Upper lobe of left lung (tissue), 6 donors: Measurements from ENCODE around the gene ETFA. TPM values are rescaled to one million over a fixed set of nuclear protein-coding genes. Genes with fewer than 3 reads are reported as not detected.

Source experiments
- ATAC-seq, 2 donors: fragments of 200-7000 bp; cut with Tn5 transposase; one replicate each; pipeline ENCODE4 v1.9.1; 2022; ENCODE audit warnings: mild to moderate bottlenecking in 2 of 2, moderate library complexity in 2 of 2; ENCODE audit not compliant: low FRiP score in 2 of 2
- DNase-seq, 2 donors: peaks; one replicate each; pipeline ENCODE4 v3.0.0-alpha.2; 2019 to 2020
- H3K27ac ChIP-seq, 4 donors: fragments of 200-600 bp; sonication (generic); one replicate each; pipeline ENCODE4 v1.5.1; 2016 to 2019
- H3K27me3 ChIP-seq, 4 donors: fragments of 200-600 bp; sonication (generic); one replicate each; pipeline ENCODE4 v1.5.1; 2017 to 2019
- H3K36me3 ChIP-seq, 4 donors: fragments of 200-600 bp; sonication (generic); one replicate each; pipeline ENCODE4 v1.5.1; 2016 to 2019
- H3K4me1 ChIP-seq, 4 donors: fragments of 200-600 bp; sonication (generic); one replicate each; pipeline ENCODE4 v1.5.1; 2018 to 2019
- H3K4me3 ChIP-seq, 4 donors: fragments of 200-600 bp; sonication (generic); one replicate each; pipeline ENCODE4 v1.5.1; 2017 to 2019; ENCODE audit warnings: mild to moderate bottlenecking in 2 of 4, moderate library complexity in 1 of 4
- H3K9me3 ChIP-seq, 4 donors: fragments of 200-600 bp; sonication (generic); one replicate each; pipeline ENCODE4 v1.5.1; 2018 to 2019
- EP300 ChIP-seq, 4 donors: sonication (generic); formaldehyde crosslinking; IDR thresholded peaks; one replicate each; pipeline ENCODE4 v1.5.1; 2017; ENCODE audit warnings: antibody characterized with exemption in 4 of 4, control low read depth in 2 of 4
- POLR2A ChIP-seq, 4 donors: fragments of 450-650 bp; IDR thresholded peaks; one replicate each; pipeline ENCODE4 v1.5.1; 2016 to 2017; ENCODE audit warnings: antibody characterized with exemption in 4 of 4, mild to moderate bottlenecking in 2 of 4
- POLR2AphosphoS5 ChIP-seq, 2 donors: sonication (generic); formaldehyde crosslinking; IDR thresholded peaks; one replicate each; pipeline ENCODE4 v1.5.1; 2017; ENCODE audit warnings: antibody characterized with exemption in 2 of 2
- WGBS, 2 donors: methylation state at CpG; one replicate each; pipeline ENCODE4 v1.1.5; 2017 to 2018; 5-methylcytosine and 5-hydroxymethylcytosine counted together
- total RNA-seq, 6 donors: library from RNA; depleted of rRNA in 4 of 6; stranded (reverse); fragments of >200 nt in 4 of 6; gene quantifications; one replicate each; pipeline versions ENCODE4 v1.1.0 to v1.2.1, GENCODE V29; 2016 to 2021
- TF ChIP-seq, protein P1 (sequence below), 6 experiments: fragments of 450-650 bp in 4 of 6; fragments of 200-600 bp in 2 of 6; sonication (generic) in 2 of 6; IDR thresholded peaks; one replicate each; pipeline ENCODE4 v1.5.1; 2016 to 2019; ENCODE audit warnings: antibody characterized with exemption in 6 of 6
- donor health status: DM: no; HTN: no; CAD: no; lungs with moderate emphysema.
- donor health status: DM: no; HTN: yes; CAD: no; lungs with severe emphysema.

The ETFA gene
- total RNA-seq, 6 donors from 2014 or later, result 31.6 to 82.9 (median 68.7) TPM

GRCh38 chr15:76203346-76204108 is 107.7 kb downstream of the ETFA start:
- H3K4me3 ChIP-seq, result no peak overlapping the region
- H3K27me3 ChIP-seq, result no peaks in the 10 kb centered on the region
- no peaks in the 10 kb centered on the region for H3K4me1 ChIP-seq
- peak; percentile 14 to 79 for DNase-seq
- no peak overlapping the region for H3K27ac ChIP-seq
- H3K9me3 ChIP-seq, result no peaks in the 10 kb centered on the region
- ATAC-seq, result no peak
- peaks cover 0 to 22% (median under 1%) of the 10 kb centered on the region in 4 donors for H3K36me3 ChIP-seq
- TF ChIP-seq POLR2AphosphoS5 (IDR thresholded peaks at IDR 0.05) (no peak), EP300 (IDR thresholded peaks at IDR 0.05) (no peak), POLR2A (IDR thresholded peaks at IDR 0.05) (no peak)
- TF ChIP-seq, protein P1, sequence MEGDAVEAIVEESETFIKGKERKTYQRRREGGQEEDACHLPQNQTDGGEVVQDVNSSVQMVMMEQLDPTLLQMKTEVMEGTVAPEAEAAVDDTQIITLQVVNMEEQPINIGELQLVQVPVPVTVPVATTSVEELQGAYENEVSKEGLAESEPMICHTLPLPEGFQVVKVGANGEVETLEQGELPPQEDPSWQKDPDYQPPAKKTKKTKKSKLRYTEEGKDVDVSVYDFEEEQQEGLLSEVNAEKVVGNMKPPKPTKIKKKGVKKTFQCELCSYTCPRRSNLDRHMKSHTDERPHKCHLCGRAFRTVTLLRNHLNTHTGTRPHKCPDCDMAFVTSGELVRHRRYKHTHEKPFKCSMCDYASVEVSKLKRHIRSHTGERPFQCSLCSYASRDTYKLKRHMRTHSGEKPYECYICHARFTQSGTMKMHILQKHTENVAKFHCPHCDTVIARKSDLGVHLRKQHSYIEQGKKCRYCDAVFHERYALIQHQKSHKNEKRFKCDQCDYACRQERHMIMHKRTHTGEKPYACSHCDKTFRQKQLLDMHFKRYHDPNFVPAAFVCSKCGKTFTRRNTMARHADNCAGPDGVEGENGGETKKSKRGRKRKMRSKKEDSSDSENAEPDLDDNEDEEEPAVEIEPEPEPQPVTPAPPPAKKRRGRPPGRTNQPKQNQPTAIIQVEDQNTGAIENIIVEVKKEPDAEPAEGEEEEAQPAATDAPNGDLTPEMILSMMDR (IDR thresholded peaks at IDR 0.05), result no peak
- WGBS, 2 donors, result 88 to 95% methylated on average over 14 to 23 of the region's 23 CpGs

DNA sequence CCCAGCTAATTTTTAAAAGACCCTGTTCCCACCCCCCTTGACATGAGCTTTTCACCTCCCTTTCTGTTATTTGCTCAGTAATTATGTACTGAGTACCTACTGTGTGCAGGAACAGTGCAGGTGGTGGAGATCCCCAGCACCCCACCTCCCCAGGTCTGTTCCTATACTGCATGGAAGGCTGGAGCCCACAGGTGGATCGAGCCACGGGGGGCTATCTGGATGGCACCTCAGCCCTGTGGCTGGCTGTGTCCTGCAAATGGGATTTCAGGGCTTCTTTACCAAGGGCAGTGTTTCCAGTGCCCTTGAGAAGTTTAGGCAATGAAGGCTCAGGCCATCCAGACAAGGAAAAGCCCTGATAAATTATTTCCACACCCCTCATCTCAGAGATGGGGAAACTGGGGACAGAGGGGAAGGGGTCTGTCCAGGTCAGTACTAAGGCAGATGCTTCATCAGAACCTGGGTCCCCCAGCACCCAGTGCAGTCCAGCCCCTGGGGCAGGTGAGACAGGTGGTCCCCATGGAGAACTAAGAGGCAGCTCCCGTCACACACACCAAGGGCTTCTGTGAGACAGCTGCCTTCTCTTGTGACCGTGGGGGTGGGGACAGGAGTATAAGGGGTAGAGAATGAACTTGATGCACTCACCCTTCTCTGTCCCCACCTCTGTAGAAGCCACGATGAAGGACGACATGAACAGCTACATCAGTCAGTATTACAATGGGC is 109.6 kb downstream of the ETFA start:
- no peak for TF ChIP-seq POLR2AphosphoS5 (IDR thresholded peaks at IDR 0.05)
- TF ChIP-seq, protein P1 (IDR thresholded peaks at IDR 0.05), result no peak
- TF ChIP-seq POLR2A (IDR thresholded peaks at IDR 0.05), result no peak
- TF ChIP-seq EP300 (IDR thresholded peaks at IDR 0.05), result no peak
- H3K9me3 ChIP-seq, result no peaks in the 10 kb centered on the region
- no peak overlapping the region for H3K4me3 ChIP-seq
- H3K27ac ChIP-seq, result no peak overlapping the region
- no peaks in the 10 kb centered on the region for H3K27me3 ChIP-seq
- DNase-seq, result peak in 1 of 2 donors; percentile 11
- 83 to 86% methylated on average over 2 to 6 of the region's 6 CpGs for WGBS, 2 donors
- H3K4me1 ChIP-seq, result peaks cover 0 to 4% (median 3%) of the 10 kb centered on the region in 4 donors
- ATAC-seq, result no peak
- H3K36me3 ChIP-seq, result peaks cover 0 to 15% (median 0%) of the 10 kb centered on the region in 4 donors

- ATAC-seq, result no peak
- TF ChIP-seq POLR2A (IDR thresholded peaks at IDR 0.05), result no peak
- TF ChIP-seq, protein P1 (IDR thresholded peaks at IDR 0.05), result no peak
- TF ChIP-seq POLR2AphosphoS5 (IDR thresholded peaks at IDR 0.05), result no peak
- TF ChIP-seq EP300 (IDR thresholded peaks at IDR 0.05), result no peak
- H3K36me3 ChIP-seq, result peaks cover 0 to 10% (median 0%) of the 10 kb centered on the region in 4 donors
- H3K4me3 ChIP-seq, result no peak overlapping the region
- no peaks in the 10 kb centered on the region for H3K27me3 ChIP-seq
- no peak for DNase-seq
- H3K4me1 ChIP-seq, result peaks cover 0 to 9% (median 5%) of the 10 kb centered on the region in 4 donors
- WGBS, 2 donors, result 55 to 100% methylated on average over 1 to 5 of the region's 5 CpGs
- H3K9me3 ChIP-seq, result no peaks in the 10 kb centered on the region
- no peak overlapping the region for H3K27ac ChIP-seq
Observed at GRCh38 chr15:76200641-76201105, 110.6 kb downstream of the ETFA start.

GRCh38 chr15:76200083-76200465 is 111.2 kb downstream of the ETFA start:
- Histone ChIP-seq H3K27me3 (no peaks in the 10 kb centered on the region), H3K4me1 (peaks cover 0 to 9% (median 5%) of the 10 kb centered on the region in 4 donors), H3K4me3 (no peak overlapping the region), H3K9me3 (no peaks in the 10 kb centered on the region), H3K27ac (no peak overlapping the region), H3K36me3 (peaks cover 0 to 8% (median 0%) of the 10 kb centered on the region in 4 donors)
- WGBS, 2 donors, result 89 to 100% methylated on average over 5 to 6 of the region's 6 CpGs
- TF ChIP-seq POLR2A (IDR thresholded peaks at IDR 0.05) (no peak), EP300 (IDR thresholded peaks at IDR 0.05) (no peak), POLR2AphosphoS5 (IDR thresholded peaks at IDR 0.05) (no peak)
- TF ChIP-seq, protein P1 (IDR thresholded peaks at IDR 0.05), result no peak
- ATAC-seq (no peak), DNase-seq (no peak)
